ENCODE results near the gene ZFP92. TPM values are rescaled to one million over a fixed set of nuclear protein-coding genes. Genes with fewer than 3 reads are reported as not detected.

The ZFP92 gene
- total and polyA plus RNA-seq, 2 donors (not counting 1 experiment from before 2014, with no cell fraction given) = 0.06 to 0.17 TPM

DNA sequence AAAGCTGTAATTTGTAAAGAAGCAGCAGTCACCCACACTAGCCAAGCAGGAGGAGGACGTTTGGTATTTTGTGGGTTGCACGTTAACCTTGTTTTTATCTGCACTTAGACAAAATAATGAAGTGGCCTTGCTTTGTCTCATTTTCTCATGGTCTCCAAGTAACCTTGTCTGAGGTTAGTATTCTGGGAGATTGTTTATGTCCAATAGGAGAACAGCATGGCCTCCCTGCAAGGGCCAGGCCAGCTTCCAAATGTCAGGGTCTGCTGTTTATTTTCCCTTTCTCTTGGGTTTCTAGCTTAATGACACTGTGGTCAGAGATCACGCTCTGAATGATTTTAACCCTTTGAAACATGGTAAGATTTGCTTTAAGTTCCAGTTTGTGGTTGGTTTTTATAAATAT, 40.0 kb upstream of the ZFP92 start:
- Histone ChIP-seq H3K4me3 (replicated peaks in 1 of 4; ENCODE audit: control extremely low read depth in 1 of 4, insufficient read depth in 1 of 4, low read depth in 3 of 4, low read length in 4 of 4) (no peak overlapping the region), H3K9ac (ENCODE audit: insufficient read depth, low read length) (no peak overlapping the region), H4K20me1 (ENCODE audit: control insufficient read depth, extremely low read depth, insufficient read depth, low read length) (no peaks in the 10 kb centered on the region), H3K79me2 (ENCODE audit: control insufficient read depth, insufficient read depth, low read length) (no peaks in the 10 kb centered on the region), H3K4me2 (ENCODE audit: extremely low read depth, insufficient read depth, low read length) (no peak overlapping the region), H3K36me3 (ENCODE audit: control insufficient read depth, insufficient read depth, low read length) (no peaks in the 10 kb centered on the region), H2AFZ (ENCODE audit: low read length) (no peak overlapping the region), H3K4me1 (ENCODE audit: control insufficient read depth, extremely low read depth, insufficient read depth, low read length) (no peaks in the 10 kb centered on the region), H3K27me3 (ENCODE audit: control insufficient read depth, insufficient read depth, low read length) (no peaks in the 10 kb centered on the region), H3K9me3 (ENCODE audit: control insufficient read depth, insufficient read depth, low read depth, low read length) (no peaks in the 10 kb centered on the region), H3K27ac (ENCODE audit: insufficient read depth, low read length) (no peak overlapping the region)
- TF ChIP-seq, protein P1, sequence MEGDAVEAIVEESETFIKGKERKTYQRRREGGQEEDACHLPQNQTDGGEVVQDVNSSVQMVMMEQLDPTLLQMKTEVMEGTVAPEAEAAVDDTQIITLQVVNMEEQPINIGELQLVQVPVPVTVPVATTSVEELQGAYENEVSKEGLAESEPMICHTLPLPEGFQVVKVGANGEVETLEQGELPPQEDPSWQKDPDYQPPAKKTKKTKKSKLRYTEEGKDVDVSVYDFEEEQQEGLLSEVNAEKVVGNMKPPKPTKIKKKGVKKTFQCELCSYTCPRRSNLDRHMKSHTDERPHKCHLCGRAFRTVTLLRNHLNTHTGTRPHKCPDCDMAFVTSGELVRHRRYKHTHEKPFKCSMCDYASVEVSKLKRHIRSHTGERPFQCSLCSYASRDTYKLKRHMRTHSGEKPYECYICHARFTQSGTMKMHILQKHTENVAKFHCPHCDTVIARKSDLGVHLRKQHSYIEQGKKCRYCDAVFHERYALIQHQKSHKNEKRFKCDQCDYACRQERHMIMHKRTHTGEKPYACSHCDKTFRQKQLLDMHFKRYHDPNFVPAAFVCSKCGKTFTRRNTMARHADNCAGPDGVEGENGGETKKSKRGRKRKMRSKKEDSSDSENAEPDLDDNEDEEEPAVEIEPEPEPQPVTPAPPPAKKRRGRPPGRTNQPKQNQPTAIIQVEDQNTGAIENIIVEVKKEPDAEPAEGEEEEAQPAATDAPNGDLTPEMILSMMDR (conservative IDR thresholded peaks at IDR 0.05 in 1 of 2, IDR thresholded peaks at IDR 0.05 in 1 of 2; ENCODE audit: low read depth in 1 of 2, low read length in 2 of 2) = no peak
- no peak for TF ChIP-seq EZH2 (IDR thresholded peaks at IDR 0.05; ENCODE audit: low read length, missing control alignments)
- peak; percentile 39 to 63 for DNase-seq (ENCODE audit: low read depth in 2 of 2)

DNA sequence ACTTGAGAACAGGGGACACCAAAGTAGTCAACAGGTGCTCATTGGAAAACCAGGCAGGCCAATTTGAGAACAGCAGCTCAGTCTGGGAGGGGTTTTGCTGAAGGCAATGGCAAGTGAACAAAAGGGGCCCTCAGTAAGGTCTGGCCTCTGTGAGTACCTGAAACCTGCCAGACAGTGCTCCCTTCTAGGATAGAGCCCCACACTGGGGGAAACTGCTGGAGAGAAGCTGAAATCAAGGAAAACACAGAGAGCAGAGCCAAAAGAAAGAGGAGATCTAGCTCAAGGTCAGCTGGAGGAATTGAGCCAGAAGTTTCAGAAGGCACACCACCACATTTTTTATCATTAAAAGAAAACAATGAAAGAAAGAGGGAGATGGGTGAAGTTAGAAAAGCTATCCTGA, 38.3 kb upstream of the ZFP92 start:
- no peaks in the 10 kb centered on the region for H4K20me1 ChIP-seq (ENCODE audit: control insufficient read depth, extremely low read depth, insufficient read depth, low read length)
- H3K4me1 ChIP-seq (ENCODE audit: control insufficient read depth, extremely low read depth, insufficient read depth, low read length) = no peaks in the 10 kb centered on the region
- no peak overlapping the region for H2AFZ ChIP-seq (ENCODE audit: low read length)
- no peak overlapping the region for H3K4me3 ChIP-seq (replicated peaks in 1 of 4; ENCODE audit: control extremely low read depth in 1 of 4, insufficient read depth in 1 of 4, low read depth in 3 of 4, low read length in 4 of 4)
- H3K27ac ChIP-seq (ENCODE audit: insufficient read depth, low read length) = no peak overlapping the region
- H3K4me2 ChIP-seq (ENCODE audit: extremely low read depth, insufficient read depth, low read length) = no peak overlapping the region
- H3K9ac ChIP-seq (ENCODE audit: insufficient read depth, low read length) = no peak overlapping the region
- no peaks in the 10 kb centered on the region for H3K36me3 ChIP-seq (ENCODE audit: control insufficient read depth, insufficient read depth, low read length)
- no peaks in the 10 kb centered on the region for H3K79me2 ChIP-seq (ENCODE audit: control insufficient read depth, insufficient read depth, low read length)
- no peaks in the 10 kb centered on the region for H3K9me3 ChIP-seq (ENCODE audit: control insufficient read depth, insufficient read depth, low read depth, low read length)
- DNase-seq (ENCODE audit: low read depth in 2 of 2) = no peak
- no peaks in the 10 kb centered on the region for H3K27me3 ChIP-seq (ENCODE audit: control insufficient read depth, insufficient read depth, low read length)
- TF ChIP-seq, protein P1 (conservative IDR thresholded peaks at IDR 0.05 in 1 of 2, IDR thresholded peaks at IDR 0.05 in 1 of 2; ENCODE audit: low read depth in 1 of 2, low read length in 2 of 2) = no peak
- TF ChIP-seq EZH2 (IDR thresholded peaks at IDR 0.05; ENCODE audit: low read length, missing control alignments) = no peak

DNA sequence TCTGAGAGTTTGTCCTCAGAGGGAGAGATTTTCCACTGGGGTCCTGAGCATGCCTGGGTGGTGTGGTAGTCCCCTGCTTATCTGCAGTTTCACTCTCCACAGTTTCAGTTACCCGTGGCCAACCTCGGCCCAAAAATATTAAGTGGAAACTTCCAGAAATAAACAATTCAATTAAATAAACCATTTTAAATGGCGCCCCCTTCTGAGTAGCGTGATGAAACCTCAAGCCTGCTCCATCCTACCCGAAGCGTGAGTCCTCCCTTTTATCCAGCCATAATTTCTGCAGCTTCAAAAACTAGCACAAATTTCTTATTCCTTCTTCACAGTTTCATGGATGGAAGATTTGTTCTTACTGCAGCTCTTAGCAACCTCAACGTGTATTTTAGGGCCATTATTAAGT, 36.8 kb upstream of the ZFP92 start:
- Histone ChIP-seq H2AFZ (ENCODE audit: low read length) (no peak overlapping the region), H3K4me1 (ENCODE audit: control insufficient read depth, extremely low read depth, insufficient read depth, low read length) (no peaks in the 10 kb centered on the region), H3K27me3 (ENCODE audit: control insufficient read depth, insufficient read depth, low read length) (no peaks in the 10 kb centered on the region), H4K20me1 (ENCODE audit: control insufficient read depth, extremely low read depth, insufficient read depth, low read length) (no peaks in the 10 kb centered on the region), H3K9me3 (ENCODE audit: control insufficient read depth, insufficient read depth, low read depth, low read length) (no peaks in the 10 kb centered on the region), H3K79me2 (ENCODE audit: control insufficient read depth, insufficient read depth, low read length) (no peaks in the 10 kb centered on the region), H3K4me3 (replicated peaks in 1 of 4; ENCODE audit: control extremely low read depth in 1 of 4, insufficient read depth in 1 of 4, low read depth in 3 of 4, low read length in 4 of 4) (no peak overlapping the region), H3K4me2 (ENCODE audit: extremely low read depth, insufficient read depth, low read length) (no peak overlapping the region), H3K27ac (ENCODE audit: insufficient read depth, low read length) (no peak overlapping the region), H3K36me3 (ENCODE audit: control insufficient read depth, insufficient read depth, low read length) (no peaks in the 10 kb centered on the region), H3K9ac (ENCODE audit: insufficient read depth, low read length) (no peak overlapping the region)
- TF ChIP-seq, protein P1 (conservative IDR thresholded peaks at IDR 0.05 in 1 of 2, IDR thresholded peaks at IDR 0.05 in 1 of 2; ENCODE audit: low read depth in 1 of 2, low read length in 2 of 2) = peak in 1 of 2 donors; percentile 21
- no peak for TF ChIP-seq EZH2 (IDR thresholded peaks at IDR 0.05; ENCODE audit: low read length, missing control alignments)
- peak in 1 of 2 donors; percentile 4 for DNase-seq (ENCODE audit: low read depth in 2 of 2)
